Measurements from ENCODE around the gene METTL25.

Gene METTL25

DNA sequence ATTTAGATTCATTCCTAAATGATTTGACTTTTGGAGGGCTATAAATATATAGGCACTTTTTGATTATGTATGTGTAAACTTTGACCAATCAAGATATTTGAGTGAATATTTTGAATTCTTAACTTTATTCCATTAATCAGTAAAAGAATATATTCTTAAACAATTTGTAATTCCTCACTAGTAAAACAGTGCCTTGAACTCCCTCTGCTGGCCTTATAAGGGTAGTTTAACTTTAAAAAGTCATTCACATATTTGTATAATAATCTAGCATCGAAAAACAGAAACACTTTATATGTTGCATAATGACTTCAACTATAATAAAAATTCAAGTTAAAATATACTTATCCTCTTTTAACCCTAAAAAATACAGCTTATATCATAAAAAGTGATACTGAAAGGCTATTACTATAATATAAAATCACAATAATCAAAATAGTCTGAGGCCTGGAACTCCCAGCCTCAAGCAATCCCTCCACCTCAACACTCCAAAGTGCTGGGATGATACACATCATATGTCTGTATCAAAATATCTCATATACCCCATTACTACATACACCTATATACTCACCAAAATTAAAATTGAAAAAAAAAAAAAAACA, 31.3 kb upstream of the METTL25 start:
- Histone ChIP-seq H3K4me3 (ENCODE audit: low read depth, low read length) (no peak overlapping the region), H3K4me1 (no peaks in the 10 kb centered on the region), H3K36me3 (ENCODE audit: control insufficient read depth, insufficient read depth, low read length) (no peaks in the 10 kb centered on the region), H3K9ac (no peak overlapping the region), H3K79me2 (no peaks in the 10 kb centered on the region), H3K4me2 (ENCODE audit: low read length) (no peak overlapping the region), H3K9me3 (ENCODE audit: control insufficient read depth, low read length) (no peaks in the 10 kb centered on the region), H3K27ac (no peak overlapping the region), H2AFZ (no peak overlapping the region), H3K27me3 (ENCODE audit: control insufficient read depth, insufficient read depth, low read length) (no peaks in the 10 kb centered on the region)
- TF ChIP-seq, protein P1, sequence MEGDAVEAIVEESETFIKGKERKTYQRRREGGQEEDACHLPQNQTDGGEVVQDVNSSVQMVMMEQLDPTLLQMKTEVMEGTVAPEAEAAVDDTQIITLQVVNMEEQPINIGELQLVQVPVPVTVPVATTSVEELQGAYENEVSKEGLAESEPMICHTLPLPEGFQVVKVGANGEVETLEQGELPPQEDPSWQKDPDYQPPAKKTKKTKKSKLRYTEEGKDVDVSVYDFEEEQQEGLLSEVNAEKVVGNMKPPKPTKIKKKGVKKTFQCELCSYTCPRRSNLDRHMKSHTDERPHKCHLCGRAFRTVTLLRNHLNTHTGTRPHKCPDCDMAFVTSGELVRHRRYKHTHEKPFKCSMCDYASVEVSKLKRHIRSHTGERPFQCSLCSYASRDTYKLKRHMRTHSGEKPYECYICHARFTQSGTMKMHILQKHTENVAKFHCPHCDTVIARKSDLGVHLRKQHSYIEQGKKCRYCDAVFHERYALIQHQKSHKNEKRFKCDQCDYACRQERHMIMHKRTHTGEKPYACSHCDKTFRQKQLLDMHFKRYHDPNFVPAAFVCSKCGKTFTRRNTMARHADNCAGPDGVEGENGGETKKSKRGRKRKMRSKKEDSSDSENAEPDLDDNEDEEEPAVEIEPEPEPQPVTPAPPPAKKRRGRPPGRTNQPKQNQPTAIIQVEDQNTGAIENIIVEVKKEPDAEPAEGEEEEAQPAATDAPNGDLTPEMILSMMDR (IDR thresholded peaks at IDR 0.05): no peak

DNA sequence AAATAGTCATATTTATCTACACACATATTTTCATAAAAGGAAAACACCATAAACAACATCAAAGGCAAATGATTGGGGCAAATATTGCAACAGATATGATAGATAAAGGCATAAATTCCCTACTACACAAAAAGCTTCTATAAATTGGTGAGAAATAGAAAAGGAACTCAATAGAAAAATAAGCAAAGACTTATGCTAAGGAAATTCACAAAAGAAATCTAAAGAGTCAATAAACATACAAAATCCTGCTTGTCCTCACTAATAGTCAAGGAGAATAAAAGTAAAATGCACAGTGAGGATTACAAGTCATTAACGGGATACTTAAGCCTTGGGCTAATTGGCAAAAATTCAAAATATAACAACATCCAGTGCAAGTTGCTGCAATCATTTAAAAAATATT, 30.5 kb upstream of the METTL25 start:
- no peak overlapping the region for H3K27ac ChIP-seq
- no peak overlapping the region for H3K9ac ChIP-seq
- H2AFZ ChIP-seq: no peak overlapping the region
- no peaks in the 10 kb centered on the region for H3K27me3 ChIP-seq (ENCODE audit: control insufficient read depth, insufficient read depth, low read length)
- no peaks in the 10 kb centered on the region for H3K4me1 ChIP-seq
- no peaks in the 10 kb centered on the region for H3K79me2 ChIP-seq
- no peak overlapping the region for H3K4me3 ChIP-seq (ENCODE audit: low read depth, low read length)
- TF ChIP-seq, protein P1 (IDR thresholded peaks at IDR 0.05): no peak
- no peak overlapping the region for H3K4me2 ChIP-seq (ENCODE audit: low read length)
- no peaks in the 10 kb centered on the region for H3K9me3 ChIP-seq (ENCODE audit: control insufficient read depth, low read length)
- no peaks in the 10 kb centered on the region for H3K36me3 ChIP-seq (ENCODE audit: control insufficient read depth, insufficient read depth, low read length)

- Histone ChIP-seq H3K4me2 (ENCODE audit: low read length) (no peak overlapping the region), H3K27me3 (ENCODE audit: control insufficient read depth, insufficient read depth, low read length) (no peaks in the 10 kb centered on the region), H3K4me3 (ENCODE audit: low read depth, low read length) (no peak overlapping the region), H3K9me3 (ENCODE audit: control insufficient read depth, low read length) (no peaks in the 10 kb centered on the region), H3K4me1 (no peaks in the 10 kb centered on the region), H2AFZ (no peak overlapping the region), H3K9ac (no peak overlapping the region), H3K79me2 (no peaks in the 10 kb centered on the region), H3K36me3 (ENCODE audit: control insufficient read depth, insufficient read depth, low read length) (no peaks in the 10 kb centered on the region), H3K27ac (no peak overlapping the region)
- TF ChIP-seq, protein P1 (IDR thresholded peaks at IDR 0.05): no peak
Measured at GRCh38 chr12:82329508-82329907, 28.8 kb upstream of the METTL25 start.

GRCh38 chr12:82350161-82350560, 8.2 kb upstream of the METTL25 start:
- H3K4me3 ChIP-seq (ENCODE audit: low read depth, low read length): no peak overlapping the region
- H3K79me2 ChIP-seq: no peaks in the 10 kb centered on the region
- no peaks in the 10 kb centered on the region for H3K9me3 ChIP-seq (ENCODE audit: control insufficient read depth, low read length)
- no peaks in the 10 kb centered on the region for H3K36me3 ChIP-seq (ENCODE audit: control insufficient read depth, insufficient read depth, low read length)
- H3K27me3 ChIP-seq (ENCODE audit: control insufficient read depth, insufficient read depth, low read length): no peaks in the 10 kb centered on the region
- H3K27ac ChIP-seq: no peak overlapping the region
- H2AFZ ChIP-seq: no peak overlapping the region
- no peak overlapping the region for H3K9ac ChIP-seq
- H3K4me2 ChIP-seq (ENCODE audit: low read length): no peak overlapping the region
- no peaks in the 10 kb centered on the region for H3K4me1 ChIP-seq
- TF ChIP-seq, protein P1 (IDR thresholded peaks at IDR 0.05): no peak

GRCh38 chr12:82351390-82351789, 6.9 kb upstream of the METTL25 start:
- H3K4me2 ChIP-seq (ENCODE audit: low read length): no peak overlapping the region
- TF ChIP-seq, protein P1 (IDR thresholded peaks at IDR 0.05): no peak

More at GRCh38 chr12:82351390-82351789, 6.9 kb upstream of the METTL25 start:
- Histone ChIP-seq H2AFZ (no peak overlapping the region), H3K27ac (no peak overlapping the region), H3K36me3 (ENCODE audit: control insufficient read depth, insufficient read depth, low read length) (no peaks in the 10 kb centered on the region), H3K9me3 (ENCODE audit: control insufficient read depth, low read length) (no peaks in the 10 kb centered on the region), H3K4me1 (no peaks in the 10 kb centered on the region), H3K27me3 (ENCODE audit: control insufficient read depth, insufficient read depth, low read length) (no peaks in the 10 kb centered on the region), H3K4me3 (ENCODE audit: low read depth, low read length) (no peak overlapping the region), H3K79me2 (no peaks in the 10 kb centered on the region), H3K9ac (no peak overlapping the region)

Data from parathyroid adenoma (tissue), 2 donors.